NCI-H1436 (cell line): ENCODE measurements around the gene TAC3.
A peak's percentile ranks its signal among the peaks of the same experiment; 100 is the strongest.
"Not testable (repeated sequence)": the region's sequence is repeated elsewhere in the genome, so short reads cannot be mapped to it uniquely, and the experiment has no call there.

Experiments used
- DNase-seq: peaks from one replicate; lab custom pipeline; 2025; lab: John Stamatoyannopoulos, UW

Gene TAC3

GRCh38 chr12:57033431-57033830 lies 17.1 kb upstream of the TAC3 start:
- DNase-seq, result no peak

GRCh38 chr12:57031789-57032188 lies 15.5 kb upstream of the TAC3 start:
- DNase-seq, result no peak

GRCh38 chr12:57031138-57031725 lies 14.9 kb upstream of the TAC3 start:
- peak; percentile 87 for DNase-seq

GRCh38 chr12:57029457-57029856 lies 13.1 kb upstream of the TAC3 start:
- DNase-seq, result no peak

GRCh38 chr12:57027805-57028153 lies 11.4 kb upstream of the TAC3 start:
- DNase-seq, result no peak

GRCh38 chr12:57027011-57027804 lies 10.9 kb upstream of the TAC3 start:
- DNase-seq, result no peak

GRCh38 chr12:57025196-57025595 lies 8.9 kb upstream of the TAC3 start:
- no peak for DNase-seq

- not testable (repeated sequence) for DNase-seq
These were observed 6.0 kb upstream of the TAC3 start for GRCh38 chr12:57022324-57022723.

GRCh38 chr12:57019983-57020719 lies 3.8 kb upstream of the TAC3 start:
- no peak for DNase-seq

GRCh38 chr12:57018906-57019305 lies 2.6 kb upstream of the TAC3 start:
- no peak for DNase-seq

GRCh38 chr12:57018353-57018752 lies 2.0 kb upstream of the TAC3 start:
- DNase-seq, result not testable (repeated sequence)

- DNase-seq, result no peak
These were observed 3.5 kb downstream of the TAC3 start for GRCh38 chr12:57012600-57013465.

GRCh38 chr12:57011438-57012424 lies 4.6 kb downstream of the TAC3 start:
- no peak for DNase-seq

GRCh38 chr12:57010627-57011247 lies 5.6 kb downstream of the TAC3 start:
- DNase-seq, result no peak

GRCh38 chr12:57009949-57010626 lies 6.2 kb downstream of the TAC3 start:
- no peak for DNase-seq

GRCh38 chr12:57008178-57008577 lies 8.2 kb downstream of the TAC3 start:
- DNase-seq, result peak; percentile 52

GRCh38 chr12:57006809-57007475 lies 9.4 kb downstream of the TAC3 start:
- no peak for DNase-seq

- peak; percentile 61 for DNase-seq
These were observed 10.1 kb downstream of the TAC3 start, which contains the start of gene ZBTB39 for GRCh38 chr12:57005980-57006808. Gene ZBTB39, minus strand, starts transcription at chr12:57006546. Its CDS starts 1,629 bp downstream, at chr12:57004917.
